K562 (cell line): ENCODE data around the gene A1BG. TPM values are rescaled to one million over a fixed set of nuclear protein-coding genes. Genes with fewer than 3 reads are reported as not detected.

Experiments used
- BRCA1 ChIP-seq, 2 experiments: fragments of 450-650 bp in 1 of 2; sonication (generic) in 1 of 2; formaldehyde crosslinking in 1 of 2; IDR thresholded peaks; 2 replicates each; pipeline versions ENCODE4 v1.5.0 to v1.6.1; 2017 to 2020; ENCODE audit warnings: mild to moderate bottlenecking in 1 of 2, missing genetic modification reagents in 1 of 2
- CCNT2 ChIP-seq: IDR thresholded peaks from 2 replicates; pipeline ENCODE4 v1.6.1; 2011; ENCODE audit warnings: borderline replicate concordance, low read depth, mild to moderate bottlenecking, moderate library complexity, mixed read lengths, low read length; ENCODE audit not compliant: insufficient read length; ENCODE audit errors: extremely low read depth
- FOXJ2 ChIP-seq: fragments of 200-800 bp; sonication (Bioruptor generic); IDR thresholded peaks from 2 replicates; pipeline ENCODE4 v1.6.1; 2016; ENCODE audit warnings: missing genetic modification characterization, missing compliant biosample characterization
- FOXK2 ChIP-seq, 2 experiments: fragments of 450-650 bp; IDR thresholded peaks in 1 of 2; conservative IDR thresholded peaks in 1 of 2; 2 replicates each; pipeline ENCODE4 v1.6.1; 2016; ENCODE audit warnings: low read depth in 2 of 2, mild to moderate bottlenecking in 1 of 2
- GABPB2 ChIP-seq: fragments of 250-450 bp; sonication (Bioruptor Pico); conservative IDR thresholded peaks from 2 replicates; pipeline ENCODE4 v1.5.1; 2021; ENCODE audit warnings: mild to moderate bottlenecking
- HMG20B ChIP-seq: fragments of 250-450 bp; sonication (Bioruptor Pico); IDR thresholded peaks from 2 replicates; pipeline ENCODE4 v1.5.0; 2021; ENCODE audit warnings: mild to moderate bottlenecking
- HNRNPH1 ChIP-seq: fragments of 200-400 bp; formaldehyde crosslinking; optimal IDR thresholded peaks from 2 replicates; pipeline ENCODE3; 2017; ENCODE audit warnings: low read depth, mild to moderate bottlenecking, low read length, moderate library complexity
- HNRNPK ChIP-seq: fragments of 200-400 bp; formaldehyde crosslinking; IDR thresholded peaks from one replicate; pipeline ENCODE4 v1.6.1; 2018; ENCODE audit warnings: mild to moderate bottlenecking, low read depth, low read length; ENCODE audit not compliant: poor library complexity, severe bottlenecking
- HNRNPUL1 ChIP-seq: fragments of 200-400 bp; formaldehyde crosslinking; IDR thresholded peaks from 2 replicates; pipeline ENCODE4 v1.6.1; 2017; ENCODE audit warnings: low read length
- IRF2 ChIP-seq: sonication (generic); formaldehyde crosslinking; IDR thresholded peaks from 2 replicates; pipeline ENCODE4 v1.8.1; 2022; ENCODE audit warnings: mild to moderate bottlenecking, missing genetic modification reagents
- JUN ChIP-seq, 2 experiments: sonication (generic) in 1 of 2; formaldehyde crosslinking in 1 of 2; IDR thresholded peaks; 2 replicates each; pipeline versions ENCODE4 v1.6.1 to v1.8.0; 2012 to 2022; ENCODE audit warnings: borderline replicate concordance in 2 of 2, mild to moderate bottlenecking in 2 of 2, improper control_type of control experiment in 1 of 2, low read depth in 1 of 2, low read length in 1 of 2, missing genetic modification reagents in 1 of 2
- KAT2B ChIP-seq: IDR thresholded peaks from one replicate; pipeline ENCODE4 v1.6.1; 2012; ENCODE audit warnings: low read depth, mild to moderate bottlenecking, control low read depth, inconsistent platforms, low read length, moderate library complexity
- MEIS2 ChIP-seq: fragments of 450-650 bp; IDR thresholded peaks from 2 replicates; pipeline ENCODE4 v1.6.1; 2014; ENCODE audit warnings: mild to moderate bottlenecking; ENCODE audit not compliant: partially characterized antibody
- NCOA6 ChIP-seq: fragments of 450-650 bp; IDR thresholded peaks from 2 replicates; pipeline ENCODE4 v1.6.1; 2017; ENCODE audit warnings: mild to moderate bottlenecking
- NKRF ChIP-seq: fragments of 450-650 bp; IDR thresholded peaks from 2 replicates; pipeline ENCODE4 v1.6.1; 2016; ENCODE audit warnings: borderline replicate concordance
- NR4A1 ChIP-seq, 2 experiments: fragments of 250-450 bp in 1 of 2; fragments of 450-650 bp in 1 of 2; sonication (Bioruptor Pico) in 1 of 2; IDR thresholded peaks; 2 replicates each; pipeline versions ENCODE4 v1.4.0 to v1.6.1; 2016 to 2020; ENCODE audit warnings: mild to moderate bottlenecking in 2 of 2, missing compliant biosample characterization in 1 of 2, missing genetic modification characterization in 1 of 2, moderate library complexity in 1 of 2
- SETDB1 ChIP-seq: IDR thresholded peaks from one replicate; pipeline ENCODE4 v1.6.1; 2012; ENCODE audit warnings: low read length, control low read depth, inconsistent platforms
- SFPQ ChIP-seq: fragments of 200-400 bp; formaldehyde crosslinking; IDR thresholded peaks from 2 replicates; pipeline ENCODE4 v1.6.1; 2017; ENCODE audit warnings: mild to moderate bottlenecking, low read depth, low read length, moderate library complexity
- SRSF9 ChIP-seq: fragments of 200-400 bp; formaldehyde crosslinking; IDR thresholded peaks from 2 replicates; pipeline ENCODE4 v1.6.1; 2017; ENCODE audit warnings: low read depth, low read length, borderline replicate concordance
- TSC22D4 ChIP-seq: fragments of 450-650 bp; IDR thresholded peaks from 2 replicates; pipeline ENCODE4 v1.6.1; 2016; ENCODE audit warnings: missing genetic modification characterization, missing biosample characterization, control low read depth
- USF2 ChIP-seq: sonication (generic); formaldehyde crosslinking; IDR thresholded peaks from 2 replicates; pipeline ENCODE4 v1.5.0; 2020; ENCODE audit warnings: missing genetic modification reagents
- ZNF707 ChIP-seq: fragments of 250-450 bp; sonication (Bioruptor Pico); conservative IDR thresholded peaks from 2 replicates; pipeline ENCODE4 v1.8.0; 2022; ENCODE audit warnings: inconsistent platforms, mild to moderate bottlenecking, moderate library complexity
- polyA plus RNA-seq, 8 experiments: library from polyadenylated mRNA; depleted of rRNA in 4 of 8; stranded (reverse) in 5 of 8; unstranded in 3 of 8; fragments of >200 nt; fragmentation: Nextera tagmentation in 2 of 8; fragmentation: Illumina TruSeq in 1 of 8; extraction: Ambion mirVana in 2 of 8; extraction: Trizol in 1 of 8; gene quantifications; 2 replicates each; pipeline versions ENCODE4 v1.2.1 to v1.2.3, GENCODE V29; 2011 to 2014; ENCODE audit warnings: inconsistent platforms in 1 of 8, missing spikeins in 1 of 8
- total RNA-seq, 7 experiments: library from RNA; depleted of rRNA in 6 of 7; stranded (reverse); fragments of >200 nt in 6 of 7; fragmentation: Illumina TruSeq in 2 of 7; extraction: Trizol in 2 of 7; gene quantifications; 2 replicates each; pipeline versions ENCODE4 v1.2.1 to v1.2.3, GENCODE V29; 2011 to 2021; ENCODE audit warnings: low replicate concordance in 1 of 7

Gene A1BG
- total and polyA plus RNA-seq, 9 of the 15 experiments (the other 6 are each of a cell fraction or from before 2014, with no cell fraction given), result 0.10 to 19.8 (median 2.6) TPM

GRCh38 chr19:58326914-58327726, 26.2 kb downstream of the A1BG start, which contains the start of gene ZSCAN22 (continued):
- TF ChIP-seq SRSF9 (no peak), ZNF707 (CRISPR knock-in tag) (no peak), NR4A1 (CRISPR knock-in tag; IDR thresholded peaks at IDR 0.05) (no peak), NR4A1 (tag; IDR thresholded peaks at IDR 0.05) (peak; percentile 82), HNRNPK (no peak), JUN (IDR thresholded peaks at IDR 0.05; ENCODE audit: borderline replicate concordance, low read depth, low read length) (peak; percentile 36; the same call in 1 of the 2 replicates), JUN (CRISPR knock-in tag; IDR thresholded peaks at IDR 0.05; ENCODE audit: borderline replicate concordance) (peak; percentile 83; the same call in 1 of the 2 replicates), HNRNPUL1 (no peak), GABPB2 (CRISPR knock-in tag) (no peak), NCOA6 (no peak), USF2 (CRISPR knock-in tag) (no peak), TSC22D4 (tag) (no peak), IRF2 (CRISPR knock-in tag) (no peak), NKRF (peak; percentile 91), FOXK2 (conservative IDR thresholded peaks at IDR 0.05 in 1 of 2, IDR thresholded peaks at IDR 0.05 in 1 of 2; ENCODE audit: low read depth in 2 of 2) (peak; percentile 67 to 85; a peak in 3 of 4 replicates), HMG20B (CRISPR knock-in tag) (no peak), HNRNPH1 (no peak), CCNT2 (no peak), BRCA1 (IDR thresholded peaks at IDR 0.05) (no peak), BRCA1 (CRISPR knock-in tag; IDR thresholded peaks at IDR 0.05) (no peak), MEIS2 (peak; percentile 59), FOXJ2 (tag) (peak; percentile 91), KAT2B (no peak), SFPQ (no peak), SETDB1 (no peak)
